Ramos (cell line): ENCODE measurements around the gene SIGMAR1.

Experiments used
- in situ Hi-C: fragments of 300-500 bp; cut with MboI; formaldehyde crosslinking; loops from one replicate; pipeline ENCODE4 v1.14.3; 2022; ENCODE audit warnings: low sequenced_read_pairs; ENCODE audit not compliant: unreplicated experiment

The SIGMAR1 gene

GRCh38 chr9:34607331-34607730 lies 30.3 kb downstream of the SIGMAR1 start:
- in situ Hi-C loops: no loop called here

DNA sequence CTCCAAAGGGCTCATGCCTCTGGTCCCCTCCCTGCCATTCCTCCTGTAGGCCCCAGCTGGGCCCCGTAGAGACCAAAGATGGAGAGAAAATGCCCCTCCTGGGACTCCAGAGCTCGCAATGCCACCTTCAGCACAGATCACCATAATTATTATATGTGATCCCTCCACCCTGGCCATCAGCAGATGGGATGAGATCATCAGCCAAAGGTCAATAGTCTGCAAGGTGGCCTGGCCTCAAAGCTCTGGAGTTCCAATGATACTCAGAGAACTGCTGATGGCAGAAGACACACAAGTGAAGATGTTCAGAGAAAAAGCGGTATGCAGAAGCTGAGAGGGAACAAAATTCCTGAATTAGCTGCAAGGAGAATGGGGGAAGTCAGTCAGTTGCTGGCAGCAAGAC lies 30.7 kb downstream of the SIGMAR1 start:
- in situ Hi-C loops: no loop called here

DNA sequence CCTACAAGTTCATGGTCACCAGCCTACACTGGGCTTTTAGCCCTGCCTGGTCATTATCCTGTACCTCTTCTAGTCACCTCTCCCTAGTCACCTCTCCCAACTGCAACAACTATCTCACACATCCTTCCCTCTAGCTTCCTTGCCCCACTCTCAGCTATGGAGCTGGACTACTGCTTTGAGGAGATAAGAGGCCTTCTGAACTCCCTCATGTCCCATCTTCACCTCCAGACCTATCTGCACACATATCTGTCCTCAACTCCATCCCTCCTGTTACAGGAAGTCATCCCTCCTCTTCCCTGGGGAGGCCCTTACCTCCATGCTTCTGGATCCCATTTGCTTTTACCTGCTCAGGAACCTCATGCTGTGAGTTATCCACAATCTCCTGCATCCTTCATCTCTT lies 31.4 kb downstream of the SIGMAR1 start:
- in situ Hi-C loops: no loop called here

DNA sequence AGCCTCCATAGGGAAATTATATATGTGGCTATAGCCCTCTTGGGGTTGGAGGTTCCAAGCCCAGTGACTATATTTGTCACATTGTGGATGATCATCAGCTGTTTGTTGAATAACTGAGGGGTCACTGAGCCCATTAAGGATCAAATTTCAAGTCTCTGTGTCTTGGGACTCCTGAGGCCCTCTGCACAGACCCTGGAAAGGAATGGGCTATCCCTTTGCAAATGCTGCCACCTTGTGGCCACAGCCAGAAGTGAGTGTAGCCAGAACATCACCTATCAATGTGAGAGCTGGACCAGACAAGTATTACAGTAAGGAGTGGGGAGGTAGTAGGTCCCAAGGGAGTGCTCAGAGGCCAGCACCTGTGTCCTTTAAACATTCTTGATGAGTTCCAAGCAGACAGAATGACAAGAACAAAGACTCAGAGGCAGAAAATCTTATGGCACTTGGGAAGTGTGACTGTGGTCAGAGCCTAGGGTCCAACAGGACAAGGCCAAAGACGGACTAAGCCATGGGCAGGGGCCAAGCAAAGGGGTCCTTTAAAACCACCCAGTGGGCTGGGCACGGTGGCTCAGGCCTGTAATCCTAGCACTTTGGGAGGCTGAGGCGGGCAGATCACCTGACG lies 33.9 kb downstream of the SIGMAR1 start:
- in situ Hi-C loops: no loop called here

GRCh38 chr9:34601937-34602573 lies 35.5 kb downstream of the SIGMAR1 start:
- in situ Hi-C loops: no loop called here

GRCh38 chr9:34600908-34601307 lies 36.7 kb downstream of the SIGMAR1 start:
- in situ Hi-C loops: no loop called here

GRCh38 chr9:34599546-34599945 lies 38.0 kb downstream of the SIGMAR1 start:
- in situ Hi-C loops: loop anchor here (25.0 kb wide), 1 partner anchor 162 kb away; no protein-coding TSS in a partner anchor

- in situ Hi-C loops: loop anchor here (25.0 kb wide), 1 partner anchor 157 kb away; no protein-coding TSS in a partner anchor
These were observed 43.4 kb downstream of the SIGMAR1 start for GRCh38 chr9:34594177-34594576.

GRCh38 chr9:34592895-34593601 lies 44.5 kb downstream of the SIGMAR1 start:
- in situ Hi-C loops: loop anchor here (25.0 kb wide), 1 partner anchor 156 kb away; no protein-coding TSS in a partner anchor

DNA sequence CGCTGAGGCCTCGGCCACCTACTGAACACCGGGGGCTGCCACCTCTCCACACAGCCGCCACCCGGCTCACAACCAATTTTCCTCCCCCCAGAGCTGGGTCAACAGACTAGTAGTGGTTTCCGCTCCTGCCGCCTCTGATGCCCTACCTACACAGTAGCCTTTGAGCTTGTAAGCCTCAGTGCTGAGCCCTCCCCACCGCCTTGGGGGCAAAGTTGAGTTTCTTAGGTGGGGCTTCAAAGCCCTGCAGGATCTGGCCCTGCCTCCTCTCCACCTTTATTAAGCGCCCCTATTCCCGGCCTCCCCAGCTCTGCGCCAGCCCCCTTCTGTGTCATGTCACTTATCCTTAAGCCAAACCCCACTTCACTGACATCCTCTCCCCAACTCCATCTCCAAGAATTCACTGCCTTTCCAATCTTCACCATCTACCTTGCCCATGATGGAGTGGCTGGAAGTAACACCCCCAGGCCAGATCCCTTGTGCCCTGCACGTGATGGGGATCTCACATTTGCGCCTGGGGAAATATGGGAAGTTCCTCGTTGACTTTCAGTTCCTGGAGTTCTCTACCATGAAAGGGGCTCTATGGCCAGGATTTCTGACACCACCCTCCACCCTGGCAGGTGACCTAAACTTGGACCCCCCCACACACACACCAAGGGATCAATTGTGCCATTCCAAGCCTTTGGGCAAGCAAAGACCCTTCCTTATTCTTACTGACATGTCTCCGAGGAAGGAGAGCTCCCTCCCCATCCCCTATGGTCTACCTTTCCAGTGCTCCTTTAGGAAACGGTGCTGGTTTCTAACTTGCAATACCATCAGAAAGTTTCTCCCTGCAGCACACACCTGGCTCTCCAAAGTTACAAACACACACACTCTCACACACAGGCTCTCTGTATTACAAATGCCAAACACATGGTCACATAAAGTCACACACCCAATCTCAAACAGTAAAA lies 45.4 kb downstream of the SIGMAR1 start:
- in situ Hi-C loops: loop anchor here (25.0 kb wide), 1 partner anchor 155 kb away; no protein-coding TSS in a partner anchor

DNA sequence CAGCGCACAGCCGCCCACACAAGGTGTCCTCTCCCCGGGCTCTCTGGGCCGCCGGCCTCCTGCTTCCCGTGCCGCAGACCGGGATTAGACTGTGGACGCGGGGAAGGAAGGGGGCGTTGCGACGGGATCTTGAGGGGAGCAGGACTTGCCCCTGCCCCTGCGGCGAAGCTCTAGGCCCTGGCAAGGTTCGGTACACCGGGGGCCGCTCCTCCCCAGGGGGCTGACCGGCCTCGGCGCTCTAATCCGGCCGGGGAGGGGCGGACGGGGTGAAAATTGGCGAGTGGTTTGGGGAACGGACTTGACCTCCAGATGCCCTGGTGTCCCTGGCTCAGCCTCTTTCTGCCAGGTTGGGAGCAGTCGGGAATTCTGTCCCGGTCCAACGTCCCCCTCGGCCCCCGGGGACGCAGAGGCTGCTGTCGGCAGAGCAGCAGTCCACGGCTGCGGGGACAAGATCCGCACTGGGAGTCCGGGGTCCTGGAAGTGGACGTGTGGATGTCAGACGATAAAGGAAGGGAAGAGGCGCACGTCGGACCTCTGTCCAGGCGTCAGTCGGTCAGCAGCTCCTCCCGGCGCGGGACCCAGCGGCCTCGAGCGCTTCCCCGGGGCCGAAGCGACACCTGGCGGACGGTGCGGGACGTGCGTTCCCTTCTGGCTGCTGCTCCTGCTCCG lies 46.2 kb downstream of the SIGMAR1 start:
- in situ Hi-C loops: loop anchor here (25.0 kb wide), 1 partner anchor 154 kb away; no protein-coding TSS in a partner anchor

DNA sequence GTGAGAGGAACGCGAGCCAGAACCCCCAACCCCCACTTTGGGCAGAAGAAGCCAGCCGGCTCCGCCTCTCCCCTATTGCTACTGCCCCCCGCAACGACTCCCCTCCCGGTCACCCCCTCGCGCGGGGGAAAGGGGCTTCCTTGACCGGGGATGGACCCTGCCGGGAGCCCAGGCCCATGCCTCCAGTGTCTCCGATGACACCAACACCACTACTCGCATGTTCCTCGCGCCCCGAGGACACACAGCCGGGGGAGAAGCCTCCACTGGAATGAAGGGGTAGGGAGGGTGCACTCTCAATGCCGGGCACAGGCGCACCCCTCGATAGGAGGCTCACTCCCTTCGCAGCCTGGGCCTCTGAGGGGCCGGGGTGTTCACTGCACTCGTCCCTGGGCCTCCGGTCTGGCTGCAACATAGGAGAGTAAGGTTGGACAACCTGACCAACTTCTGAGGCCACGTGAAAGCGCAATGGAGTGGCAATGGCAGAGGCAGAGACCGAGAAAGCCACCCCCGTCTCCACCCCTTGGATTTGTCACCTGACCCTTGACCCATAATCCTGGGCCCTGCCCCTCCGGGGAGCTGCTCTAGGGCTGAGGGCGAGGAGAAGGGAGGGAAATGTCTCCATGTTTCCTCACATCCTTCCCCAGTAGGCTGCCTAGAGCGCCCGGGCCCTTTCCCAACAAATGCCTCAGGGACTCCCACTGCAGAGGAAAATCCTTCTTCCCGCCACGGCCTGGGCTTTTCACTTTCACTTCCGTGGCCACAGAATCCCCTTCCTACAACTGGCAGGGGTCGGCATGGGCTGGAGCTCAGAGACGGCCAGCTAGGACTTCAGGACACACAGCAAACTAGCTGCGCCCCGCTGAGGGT lies 47.0 kb downstream of the SIGMAR1 start:
- in situ Hi-C loops: loop anchor here (25.0 kb wide), 1 partner anchor 153 kb away; no protein-coding TSS in a partner anchor

- in situ Hi-C loops: loop anchor here (25.0 kb wide), 1 partner anchor 153 kb away; no protein-coding TSS in a partner anchor
These were observed 47.8 kb downstream of the SIGMAR1 start, which contains the start of gene CNTFR for GRCh38 chr9:34589636-34590380. TSS of gene CNTFR (minus strand) at chr9:34589724. CDS start at chr9:34568981, 20,743 bp downstream.

DNA sequence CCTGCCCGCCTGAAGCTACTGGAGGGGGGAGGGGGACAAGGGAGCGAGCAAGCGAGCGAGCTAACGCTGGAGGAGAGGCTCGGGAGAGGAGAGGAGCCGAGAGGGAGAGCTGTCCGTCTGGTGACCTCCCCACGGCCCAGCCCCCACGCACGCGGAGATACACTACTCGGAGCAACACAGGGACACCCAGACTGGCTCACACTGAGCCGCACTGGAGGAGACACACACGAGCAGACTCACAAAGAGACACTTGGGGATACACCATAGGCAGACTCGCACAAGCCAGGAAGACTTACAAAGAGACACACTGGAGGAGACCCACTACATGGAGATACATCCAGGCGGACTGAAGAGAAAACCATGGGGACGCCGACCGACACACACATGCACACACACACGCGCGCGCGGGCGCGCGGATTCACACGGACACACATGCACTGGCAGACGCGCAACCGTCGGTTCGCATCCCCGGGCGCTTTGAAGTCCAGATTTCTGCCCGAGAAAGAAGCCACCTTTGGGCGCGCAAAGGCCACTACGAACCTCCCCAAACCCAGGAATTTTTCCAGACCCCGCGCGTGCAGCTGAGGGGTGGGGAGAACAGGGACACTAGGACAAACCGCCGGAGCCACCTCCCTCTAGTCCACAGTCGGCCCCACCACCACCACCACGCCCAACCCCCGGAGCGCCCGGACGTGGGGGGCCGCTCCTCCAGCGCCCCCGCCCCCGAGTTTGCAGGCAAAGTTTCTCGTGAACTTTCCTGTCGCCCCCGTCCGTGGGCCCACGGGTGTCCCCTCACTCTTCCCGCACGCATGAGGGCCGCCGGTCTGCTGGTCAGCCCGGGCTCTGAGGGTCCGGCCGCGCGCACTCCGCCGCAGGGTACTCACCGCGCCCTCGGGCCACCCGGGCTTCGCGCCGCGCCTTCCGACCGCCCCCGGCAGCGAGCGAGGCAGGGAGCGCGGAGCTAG lies 48.6 kb downstream of the SIGMAR1 start:
- in situ Hi-C loops: loop anchor here (25.0 kb wide), 1 partner anchor 152 kb away; no protein-coding TSS in a partner anchor

- in situ Hi-C loops: loop anchor here (25.0 kb wide), 1 partner anchor 150 kb away; no protein-coding TSS in a partner anchor
These were observed 50.3 kb downstream of the SIGMAR1 start for GRCh38 chr9:34587271-34587670.

- in situ Hi-C loops: loop anchor here (25.0 kb wide), 1 partner anchor 149 kb away; no protein-coding TSS in a partner anchor
These were observed 51.5 kb downstream of the SIGMAR1 start for GRCh38 chr9:34585946-34586669.
